Measurements from ENCODE around the gene SPATS2L. TPM values are rescaled to one million over a fixed set of nuclear protein-coding genes. Genes with fewer than 3 reads are reported as not detected.

Gene SPATS2L
- total and polyA plus RNA-seq, 2 of the 13 experiments (the other 11 are each of a cell fraction or from before 2014, with no cell fraction given) = 154 to 212 TPM

DNA sequence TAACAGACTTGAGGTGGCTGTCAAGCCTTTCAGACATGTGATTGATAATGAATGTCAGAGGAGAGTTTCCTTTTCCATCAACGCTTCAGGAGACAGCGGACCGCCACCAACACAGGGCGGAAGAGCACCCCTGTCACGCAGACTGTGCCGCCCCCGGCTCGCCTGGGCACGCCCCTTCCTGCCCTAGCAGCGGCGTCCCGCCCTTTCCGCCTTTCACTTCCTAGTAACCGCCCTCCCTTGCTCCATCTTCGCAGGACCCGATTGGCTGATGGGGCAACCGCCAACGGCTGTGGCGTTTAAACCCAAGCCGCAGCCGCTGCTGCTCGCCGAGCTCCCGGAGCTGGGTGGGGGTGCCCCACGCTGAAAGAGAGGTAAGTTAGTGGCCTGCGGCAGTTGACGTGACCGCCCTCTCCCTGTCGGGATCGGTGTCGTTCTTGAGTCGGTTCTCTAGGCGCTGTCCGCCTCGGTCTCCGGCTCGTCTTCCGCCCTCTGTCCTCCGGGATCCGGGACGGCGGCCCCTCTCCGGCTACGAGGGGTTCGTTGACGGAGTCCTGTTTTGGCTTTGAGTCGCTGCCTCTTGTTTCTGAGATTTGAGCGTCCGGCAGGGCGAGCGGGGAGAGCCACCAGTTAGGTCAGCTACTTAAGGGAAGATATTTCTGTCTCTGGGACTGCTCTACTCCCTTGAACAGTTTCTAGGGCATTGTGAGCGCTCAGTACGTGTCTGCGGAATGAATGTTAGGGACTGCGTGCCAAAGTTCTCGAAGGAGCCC, 219.6 kb downstream of the SPATS2L start, which contains the start of gene SGO2 (continued):
- TF ChIP-seq, protein P1, sequence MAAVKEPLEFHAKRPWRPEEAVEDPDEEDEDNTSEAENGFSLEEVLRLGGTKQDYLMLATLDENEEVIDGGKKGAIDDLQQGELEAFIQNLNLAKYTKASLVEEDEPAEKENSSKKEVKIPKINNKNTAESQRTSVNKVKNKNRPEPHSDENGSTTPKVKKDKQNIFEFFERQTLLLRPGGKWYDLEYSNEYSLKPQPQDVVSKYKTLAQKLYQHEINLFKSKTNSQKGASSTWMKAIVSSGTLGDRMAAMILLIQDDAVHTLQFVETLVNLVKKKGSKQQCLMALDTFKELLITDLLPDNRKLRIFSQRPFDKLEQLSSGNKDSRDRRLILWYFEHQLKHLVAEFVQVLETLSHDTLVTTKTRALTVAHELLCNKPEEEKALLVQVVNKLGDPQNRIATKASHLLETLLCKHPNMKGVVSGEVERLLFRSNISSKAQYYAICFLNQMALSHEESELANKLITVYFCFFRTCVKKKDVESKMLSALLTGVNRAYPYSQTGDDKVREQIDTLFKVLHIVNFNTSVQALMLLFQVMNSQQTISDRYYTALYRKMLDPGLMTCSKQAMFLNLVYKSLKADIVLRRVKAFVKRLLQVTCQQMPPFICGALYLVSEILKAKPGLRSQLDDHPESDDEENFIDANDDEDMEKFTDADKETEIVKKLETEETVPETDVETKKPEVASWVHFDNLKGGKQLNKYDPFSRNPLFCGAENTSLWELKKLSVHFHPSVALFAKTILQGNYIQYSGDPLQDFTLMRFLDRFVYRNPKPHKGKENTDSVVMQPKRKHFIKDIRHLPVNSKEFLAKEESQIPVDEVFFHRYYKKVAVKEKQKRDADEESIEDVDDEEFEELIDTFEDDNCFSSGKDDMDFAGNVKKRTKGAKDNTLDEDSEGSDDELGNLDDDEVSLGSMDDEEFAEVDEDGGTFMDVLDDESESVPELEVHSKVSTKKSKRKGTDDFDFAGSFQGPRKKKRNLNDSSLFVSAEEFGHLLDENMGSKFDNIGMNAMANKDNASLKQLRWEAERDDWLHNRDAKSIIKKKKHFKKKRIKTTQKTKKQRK (IDR thresholded peaks at IDR 0.05; ENCODE audit: low read length) = no peak
- no peak for TF ChIP-seq JUND (CRISPR knock-in tag; IDR thresholded peaks at IDR 0.05)
- 0 out of 2 replicates have a peak, but pooled peaks have one; percentile 22 for TF ChIP-seq SOX13 (IDR thresholded peaks at IDR 0.05)
- peak in 1 of 2 experiments; percentile 57; a peak in 2 of 4 replicates for TF ChIP-seq SOX13 (CRISPR knock-in tag; conservative IDR thresholded peaks at IDR 0.05 in 1 of 2, IDR thresholded peaks at IDR 0.05 in 1 of 2)
- TF ChIP-seq, protein P2, sequence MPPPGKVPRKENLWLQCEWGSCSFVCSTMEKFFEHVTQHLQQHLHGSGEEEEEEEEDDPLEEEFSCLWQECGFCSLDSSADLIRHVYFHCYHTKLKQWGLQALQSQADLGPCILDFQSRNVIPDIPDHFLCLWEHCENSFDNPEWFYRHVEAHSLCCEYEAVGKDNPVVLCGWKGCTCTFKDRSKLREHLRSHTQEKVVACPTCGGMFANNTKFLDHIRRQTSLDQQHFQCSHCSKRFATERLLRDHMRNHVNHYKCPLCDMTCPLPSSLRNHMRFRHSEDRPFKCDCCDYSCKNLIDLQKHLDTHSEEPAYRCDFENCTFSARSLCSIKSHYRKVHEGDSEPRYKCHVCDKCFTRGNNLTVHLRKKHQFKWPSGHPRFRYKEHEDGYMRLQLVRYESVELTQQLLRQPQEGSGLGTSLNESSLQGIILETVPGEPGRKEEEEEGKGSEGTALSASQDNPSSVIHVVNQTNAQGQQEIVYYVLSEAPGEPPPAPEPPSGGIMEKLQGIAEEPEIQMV (CRISPR knock-in tag; IDR thresholded peaks at IDR 0.05; ENCODE audit: low read depth) = peak; percentile 99
- peak; percentile 78 for TF ChIP-seq ZNF546 (CRISPR knock-in tag; conservative IDR thresholded peaks at IDR 0.05)
- TF ChIP-seq ZNF331 (CRISPR knock-in tag; IDR thresholded peaks at IDR 0.05) = peak; percentile 75
- no peak for TF ChIP-seq ZEB1 (IDR thresholded peaks at IDR 0.05; ENCODE audit: insufficient replicate concordance, low read depth)
- 0 out of 2 replicates have a peak, but pooled peaks have one; percentile 10 for TF ChIP-seq ZNF20 (CRISPR knock-in tag; IDR thresholded peaks at IDR 0.05)
- TF ChIP-seq, protein P3, sequence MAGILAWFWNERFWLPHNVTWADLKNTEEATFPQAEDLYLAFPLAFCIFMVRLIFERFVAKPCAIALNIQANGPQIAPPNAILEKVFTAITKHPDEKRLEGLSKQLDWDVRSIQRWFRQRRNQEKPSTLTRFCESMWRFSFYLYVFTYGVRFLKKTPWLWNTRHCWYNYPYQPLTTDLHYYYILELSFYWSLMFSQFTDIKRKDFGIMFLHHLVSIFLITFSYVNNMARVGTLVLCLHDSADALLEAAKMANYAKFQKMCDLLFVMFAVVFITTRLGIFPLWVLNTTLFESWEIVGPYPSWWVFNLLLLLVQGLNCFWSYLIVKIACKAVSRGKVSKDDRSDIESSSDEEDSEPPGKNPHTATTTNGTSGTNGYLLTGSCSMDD (CRISPR knock-in tag; IDR thresholded peaks at IDR 0.05) = no peak
- peak; percentile 31; the same call in 1 of the 2 replicates for TF ChIP-seq ZNF652 (CRISPR knock-in tag; IDR thresholded peaks at IDR 0.05; ENCODE audit: borderline replicate concordance, low read depth)
- TF ChIP-seq SAP130 (CRISPR knock-in tag; IDR thresholded peaks at IDR 0.05; ENCODE audit: low read depth) = peak; percentile 100
- TF ChIP-seq, protein P4, sequence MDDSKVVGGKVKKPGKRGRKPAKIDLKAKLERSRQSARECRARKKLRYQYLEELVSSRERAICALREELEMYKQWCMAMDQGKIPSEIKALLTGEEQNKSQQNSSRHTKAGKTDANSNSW (CRISPR knock-in tag; IDR thresholded peaks at IDR 0.05; ENCODE audit: borderline replicate concordance) = no peak
- TF ChIP-seq ZNF768 (CRISPR knock-in tag; IDR thresholded peaks at IDR 0.05) = peak; percentile 82; the same call in 1 of the 2 replicates
- TF ChIP-seq, protein P5, sequence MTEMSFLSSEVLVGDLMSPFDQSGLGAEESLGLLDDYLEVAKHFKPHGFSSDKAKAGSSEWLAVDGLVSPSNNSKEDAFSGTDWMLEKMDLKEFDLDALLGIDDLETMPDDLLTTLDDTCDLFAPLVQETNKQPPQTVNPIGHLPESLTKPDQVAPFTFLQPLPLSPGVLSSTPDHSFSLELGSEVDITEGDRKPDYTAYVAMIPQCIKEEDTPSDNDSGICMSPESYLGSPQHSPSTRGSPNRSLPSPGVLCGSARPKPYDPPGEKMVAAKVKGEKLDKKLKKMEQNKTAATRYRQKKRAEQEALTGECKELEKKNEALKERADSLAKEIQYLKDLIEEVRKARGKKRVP (CRISPR knock-in tag; IDR thresholded peaks at IDR 0.05) = peak in 1 of 2 experiments; percentile 39; a peak in 1 of 4 replicates
- TF ChIP-seq KLF13 (CRISPR knock-in tag; IDR thresholded peaks at IDR 0.05) = no peak
- peak; percentile 100 for TF ChIP-seq SIN3A (IDR thresholded peaks at IDR 0.05; ENCODE audit: borderline replicate concordance, low read depth, low read length)
- TF ChIP-seq, protein P6, sequence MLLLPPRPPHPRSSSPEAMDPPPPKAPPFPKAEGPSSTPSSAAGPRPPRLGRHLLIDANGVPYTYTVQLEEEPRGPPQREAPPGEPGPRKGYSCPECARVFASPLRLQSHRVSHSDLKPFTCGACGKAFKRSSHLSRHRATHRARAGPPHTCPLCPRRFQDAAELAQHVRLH (CRISPR knock-in tag; IDR thresholded peaks at IDR 0.05; ENCODE audit: borderline replicate concordance, low read depth) = peak; percentile 90
- TF ChIP-seq HNRNPLL (IDR thresholded peaks at IDR 0.05; ENCODE audit: low read depth, low read length, poor library complexity, severe bottlenecking) = peak; percentile 98
- TF ChIP-seq KAT8 (CRISPR knock-in tag; IDR thresholded peaks at IDR 0.05) = peak; percentile 99
- TF ChIP-seq ZNF570 (CRISPR knock-in tag; IDR thresholded peaks at IDR 0.05; ENCODE audit: borderline replicate concordance) = no peak
- TF ChIP-seq ZSCAN31 (CRISPR knock-in tag; IDR thresholded peaks at IDR 0.05; ENCODE audit: low read depth) = no peak; the same call in 1 of the 2 replicates
